RKO (cell line): Measurements from ENCODE around the gene PEX7.
"Not testable (repeated sequence)": the region's sequence is repeated elsewhere in the genome, so short reads cannot be mapped to it uniquely, and the experiment has no call there.

Experiments
- DNase-seq: peaks from one replicate; pipeline ENCODE4 v3.0.0-alpha.2; 2016; ENCODE audit warnings: low spot score

Gene PEX7

DNA sequence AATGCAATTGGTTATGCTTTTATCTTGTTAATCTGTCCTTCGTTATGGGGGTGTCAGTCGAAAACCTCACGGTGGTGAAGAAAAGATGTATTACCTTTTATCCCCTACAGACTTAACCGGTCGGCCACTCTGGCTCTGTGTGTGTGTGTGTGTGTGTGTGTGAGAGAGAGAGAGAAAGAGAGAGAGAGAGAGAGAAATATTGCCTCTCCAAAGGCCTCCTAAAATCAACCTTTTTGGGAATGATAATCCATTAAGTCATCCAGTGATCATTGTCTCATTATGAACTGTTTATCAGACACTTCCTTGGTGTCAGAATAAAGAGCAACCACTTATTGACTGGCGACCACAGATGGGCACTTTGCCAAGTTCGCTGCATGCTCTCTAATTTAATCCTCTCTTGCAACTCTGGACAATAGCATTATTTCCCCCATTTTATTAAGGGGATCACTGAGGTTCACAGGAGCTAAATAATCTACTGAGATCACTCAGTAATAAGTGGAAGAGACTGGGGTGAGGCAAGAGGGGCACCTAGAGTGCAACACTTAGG is 130.4 kb downstream of the PEX7 start:
- DNase-seq, result no peak

- DNase-seq, result no peak
Measured at GRCh38 chr6:136955123-136955522, 132.7 kb downstream of the PEX7 start.

GRCh38 chr6:136956590-136957544 is 134.5 kb downstream of the PEX7 start:
- no peak for DNase-seq

DNA sequence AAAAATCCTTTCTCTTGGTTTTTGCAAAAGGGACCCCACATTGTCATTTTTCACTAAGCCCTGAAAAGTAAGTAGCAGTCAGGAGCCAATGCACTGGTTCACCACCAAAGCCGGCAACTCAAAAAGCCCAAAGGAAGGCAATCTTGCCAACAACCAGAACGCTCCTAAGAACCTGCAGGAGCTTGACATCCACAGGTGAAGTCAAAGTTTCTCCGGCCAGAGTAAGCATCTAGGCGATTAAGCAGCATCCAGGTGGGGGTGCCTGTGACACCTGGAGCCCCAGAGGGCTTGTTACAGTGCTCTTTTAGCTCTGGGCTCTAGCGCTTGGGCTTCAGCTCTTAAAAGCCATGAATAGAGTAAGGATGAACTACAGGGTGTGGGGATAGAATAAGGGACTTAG is 135.8 kb downstream of the PEX7 start:
- no peak for DNase-seq

- no peak for DNase-seq
Measured at GRCh38 chr6:136959471-136959891, 137.1 kb downstream of the PEX7 start.

DNA sequence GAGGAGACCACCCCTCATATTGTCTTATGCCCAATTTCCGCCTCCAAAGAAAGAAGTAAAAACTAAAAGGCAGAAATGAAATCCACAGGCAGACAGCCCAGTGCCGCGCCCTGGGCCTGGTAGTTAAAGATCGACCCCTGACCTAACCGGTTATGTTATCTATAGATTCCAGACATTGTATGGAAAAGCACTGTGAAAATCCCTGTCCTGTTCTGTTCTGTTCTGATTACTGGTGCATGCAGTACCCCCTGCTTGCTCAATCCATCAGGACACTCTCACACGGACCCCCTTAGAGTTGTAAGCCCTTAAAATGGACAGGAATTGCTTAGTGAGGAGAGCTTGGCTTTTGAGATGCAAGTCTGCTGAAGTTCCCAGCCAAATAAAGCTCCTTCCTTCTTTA is 137.5 kb downstream of the PEX7 start:
- not testable (repeated sequence) for DNase-seq

DNA sequence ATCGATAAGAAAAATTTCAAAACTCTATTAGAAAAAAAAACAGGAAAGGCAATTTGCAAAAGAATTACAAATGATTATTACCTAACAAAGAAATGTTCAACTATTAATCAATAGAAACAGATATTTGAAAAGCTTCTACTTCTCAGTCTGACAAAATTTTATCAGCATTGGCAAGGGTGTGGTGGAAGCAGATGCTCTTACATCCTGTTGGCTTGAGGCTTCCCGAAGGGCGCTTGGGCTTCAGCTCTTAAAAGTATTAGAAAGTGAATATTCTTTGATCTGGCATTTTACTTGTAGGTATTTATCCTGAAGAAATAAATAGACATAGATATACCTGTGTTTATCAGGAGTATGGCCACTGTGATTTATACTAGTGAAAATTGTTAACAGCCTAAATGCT is 138.4 kb downstream of the PEX7 start:
- DNase-seq, result no peak

DNA sequence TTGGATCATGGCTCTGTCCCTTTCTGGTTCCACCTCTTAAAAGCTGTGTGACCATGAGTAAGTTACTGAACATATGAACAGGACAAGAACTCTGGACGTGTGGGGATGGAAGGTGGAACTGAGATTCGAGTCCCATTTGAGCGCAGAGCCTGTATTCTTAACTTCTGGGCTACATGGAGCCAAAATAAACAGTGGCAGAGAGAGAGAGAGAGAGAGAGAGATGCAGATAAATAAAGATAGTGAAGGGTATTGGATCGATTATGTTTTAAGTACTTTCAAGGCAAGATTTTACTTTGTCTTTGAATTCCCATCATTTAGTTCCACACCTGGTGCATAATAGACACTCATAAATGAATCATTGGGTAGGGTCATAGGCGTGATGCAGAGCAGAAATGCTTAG is 139.5 kb downstream of the PEX7 start:
- DNase-seq, result no peak

- no peak for DNase-seq
Measured at GRCh38 chr6:136962661-136963060, 140.3 kb downstream of the PEX7 start.

DNA sequence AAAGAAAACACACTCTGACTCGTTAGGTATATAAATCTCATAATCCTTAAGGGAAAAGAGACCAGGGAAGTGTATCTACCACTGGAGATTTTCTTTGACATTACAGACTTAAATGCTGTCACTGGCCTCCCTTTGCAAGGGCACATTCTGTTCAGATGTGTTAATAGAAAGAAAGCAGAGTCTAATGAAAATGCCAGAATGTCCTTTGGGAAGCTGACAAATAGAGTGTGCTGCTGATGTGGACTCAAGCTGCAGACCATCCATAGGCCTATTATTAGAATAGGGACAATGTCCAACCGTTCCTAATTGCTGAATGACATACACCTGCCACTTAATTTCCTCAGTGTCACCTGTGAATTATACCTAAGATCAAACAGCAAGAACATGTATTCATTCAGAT is 140.9 kb downstream of the PEX7 start:
- no peak for DNase-seq
